Glutamatergic neuron (in vitro differentiated cells): ENCODE results near the gene HOXD13. TPM values are rescaled to one million over a fixed set of nuclear protein-coding genes. Genes with fewer than 3 reads are reported as not detected.

ENCODE experiments used
- DNase-seq: peaks from one replicate; pipeline ENCODE4 v3.0.0; 2022
- H3K27ac Mint-ChIP-seq: one replicate; pipeline ENCODE4 v1.8.0; 2020; ENCODE audit warnings: mild to moderate bottlenecking, mixed read lengths, inconsistent platforms; ENCODE audit not compliant: unreplicated experiment
- H3K27me3 Mint-ChIP-seq: one replicate; pipeline ENCODE4 v1.8.0; 2020; ENCODE audit warnings: mild to moderate bottlenecking, moderate library complexity, mixed read lengths, inconsistent platforms; ENCODE audit not compliant: unreplicated experiment
- H3K36me3 Mint-ChIP-seq: one replicate; pipeline ENCODE4 v1.8.0; 2020; ENCODE audit warnings: mild to moderate bottlenecking, mixed read lengths, inconsistent platforms; ENCODE audit not compliant: unreplicated experiment
- H3K4me1 Mint-ChIP-seq: one replicate; pipeline ENCODE4 v1.8.0; 2020; ENCODE audit warnings: mild to moderate bottlenecking, low read depth, mixed read lengths, inconsistent platforms; ENCODE audit not compliant: unreplicated experiment
- H3K4me3 Mint-ChIP-seq: one replicate; pipeline ENCODE4 v1.8.0; 2020; ENCODE audit warnings: mild to moderate bottlenecking, mixed read lengths, inconsistent platforms; ENCODE audit not compliant: unreplicated experiment
- H3K9me3 Mint-ChIP-seq: one replicate; pipeline ENCODE4 v1.8.0; 2020; ENCODE audit warnings: mild to moderate bottlenecking, moderate library complexity, mixed read lengths, inconsistent platforms; ENCODE audit not compliant: unreplicated experiment
- CTCF ChIP-seq: fragments of 200-600 bp; sonication (generic); IDR thresholded peaks from one replicate; pipeline ENCODE4 v1.5.0; 2021; ENCODE audit not compliant: partially characterized antibody, unreplicated experiment
- total RNA-seq: library from RNA; stranded (reverse); fragmentation: NEBNext Ultra II Directional; extraction: Animal tissue kit (Norgen Biotek cat#: 25700); gene quantifications from one replicate; pipeline ENCODE4 v1.2.1, GENCODE V29; 2021; ENCODE audit not compliant: unreplicated experiment

The HOXD13 gene
- total RNA-seq, 1 donor from 2014 or later: 0.17 TPM

DNA sequence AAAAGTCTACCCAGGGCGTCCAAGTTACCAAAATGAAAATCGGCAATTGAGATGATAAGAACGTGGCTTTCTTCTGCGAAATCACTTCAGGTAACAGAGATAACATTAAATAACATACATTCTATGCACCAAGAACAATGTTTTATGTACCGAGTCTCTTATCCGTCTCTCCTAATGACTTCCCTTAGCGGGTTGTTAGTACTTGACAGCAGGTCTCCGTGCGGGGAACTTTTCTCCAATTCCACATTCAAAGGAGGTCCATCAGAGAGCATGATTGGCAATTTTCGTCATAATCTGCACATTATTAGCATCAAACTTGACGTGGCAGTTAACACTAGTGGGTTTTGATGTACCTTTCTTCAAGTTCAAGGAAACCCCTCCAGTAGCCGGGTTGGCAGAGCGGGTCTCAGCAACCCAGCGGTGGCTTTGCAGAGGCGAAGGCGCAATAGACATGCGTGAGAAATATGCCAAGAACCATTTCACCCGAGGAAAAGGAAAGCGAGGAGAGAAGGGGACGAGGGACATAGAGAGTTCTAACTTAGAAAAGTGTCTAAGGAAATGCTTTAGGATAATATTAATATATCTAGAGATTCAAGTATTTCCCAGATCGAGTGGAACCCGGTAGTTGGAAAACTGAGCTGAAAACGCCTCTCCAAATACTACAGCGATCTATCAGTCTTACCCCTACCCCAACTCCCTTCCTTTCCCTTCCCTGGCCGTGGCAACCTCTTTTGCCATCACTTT, 13.8 kb upstream of the HOXD13 start:
- Mint-ChIP-seq H3K27ac (peak overlapping the region; percentile 94), H3K4me3 (peak overlapping the region; percentile 99), H3K4me1 (peaks cover 23% of the 10 kb centered on the region), H3K27me3 (peaks cover 35% of the 10 kb centered on the region), H3K9me3 (peaks cover 26% of the 10 kb centered on the region), H3K36me3 (no peaks in the 10 kb centered on the region)
- no peak for DNase-seq
- TF ChIP-seq CTCF: no peak

DNA sequence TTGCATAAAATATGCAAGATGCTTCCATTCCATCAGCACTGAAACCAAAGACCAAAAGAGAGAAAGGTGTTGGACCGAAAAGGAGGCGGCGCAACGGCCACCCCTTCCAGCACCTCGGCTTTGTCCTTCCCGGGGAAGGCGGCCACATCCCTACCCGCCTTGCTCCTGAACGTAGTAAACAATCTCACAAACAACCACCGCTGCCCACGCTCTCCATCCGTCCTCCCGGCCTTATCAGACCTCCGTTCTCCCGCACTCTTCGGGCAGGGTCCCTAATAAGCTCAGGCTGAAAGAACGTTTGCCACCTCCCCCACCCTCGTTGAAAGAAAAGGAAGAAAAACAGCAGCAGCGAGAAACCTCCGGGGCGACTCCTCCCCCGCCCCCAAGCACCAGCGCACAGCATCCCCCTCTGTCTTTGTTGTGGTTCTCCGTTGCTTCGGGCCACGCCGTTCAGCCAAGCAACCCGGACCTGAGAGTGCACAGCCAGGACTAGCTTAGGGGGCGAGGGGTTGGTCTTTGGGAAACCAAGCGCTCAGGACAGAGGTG, 13.2 kb upstream of the HOXD13 start:
- Mint-ChIP-seq H3K27ac (peak overlapping the region; percentile 94), H3K9me3 (peaks cover 31% of the 10 kb centered on the region), H3K4me3 (peak overlapping the region; percentile 99), H3K36me3 (no peaks in the 10 kb centered on the region), H3K4me1 (peaks cover 23% of the 10 kb centered on the region), H3K27me3 (peaks cover 37% of the 10 kb centered on the region)
- no peak for TF ChIP-seq CTCF
- DNase-seq: peak; percentile 56

- H3K4me3 Mint-ChIP-seq: peak overlapping the region; percentile 99
- H3K27ac Mint-ChIP-seq: no peak overlapping the region
- peaks cover 42% of the 10 kb centered on the region for H3K27me3 Mint-ChIP-seq
- H3K36me3 Mint-ChIP-seq: no peaks in the 10 kb centered on the region
- peak; percentile 99 for TF ChIP-seq CTCF
- peaks cover 33% of the 10 kb centered on the region for H3K9me3 Mint-ChIP-seq
- peak; percentile 94 for DNase-seq
- peaks cover 25% of the 10 kb centered on the region for H3K4me1 Mint-ChIP-seq
These were observed 12.5 kb upstream of the HOXD13 start for GRCh38 chr2:176079831-176080539.

DNA sequence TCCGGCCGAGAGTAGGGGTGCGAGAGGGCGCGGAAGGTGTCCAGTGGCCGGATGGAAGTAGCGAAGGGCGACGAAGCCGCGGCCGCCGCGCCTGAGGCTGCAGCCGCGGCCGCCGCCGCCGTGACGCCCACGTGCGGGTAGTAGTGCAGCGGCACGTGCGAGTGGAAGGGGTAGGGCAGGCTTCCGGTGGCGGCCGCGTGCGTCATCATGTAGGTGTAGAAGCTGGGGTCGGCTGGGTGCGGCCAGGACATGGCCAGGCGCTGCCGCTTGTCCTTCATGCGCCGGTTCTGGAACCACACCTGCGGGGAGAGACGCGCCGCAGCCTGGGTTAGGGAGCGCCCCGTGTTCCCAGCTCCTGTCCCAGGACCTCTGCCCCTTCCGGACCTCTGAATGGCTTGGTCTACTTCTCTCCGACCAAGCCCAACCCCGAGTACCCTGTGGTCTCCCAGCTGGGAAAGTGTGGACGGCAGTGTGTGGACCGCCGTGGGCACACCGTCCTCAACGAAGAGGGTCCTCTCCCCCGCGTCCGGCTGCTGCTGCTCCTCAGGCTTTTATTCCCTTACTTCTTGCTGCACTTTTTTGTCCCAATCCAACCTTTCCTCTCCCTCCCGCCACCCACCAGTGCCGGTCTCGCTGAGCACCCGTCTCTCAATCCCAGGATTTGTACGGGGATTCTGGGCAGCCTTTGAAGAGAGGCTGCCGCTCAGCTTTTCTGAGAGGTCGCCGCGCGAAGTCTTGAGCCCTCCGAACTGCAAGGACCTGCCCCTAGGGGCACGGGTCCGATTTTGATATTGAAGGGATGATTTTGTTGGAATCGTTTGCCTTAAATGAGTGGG, 11.8 kb upstream of the HOXD13 start:
- TF ChIP-seq CTCF: no peak
- Mint-ChIP-seq H3K4me3 (peak overlapping the region; percentile 82), H3K9me3 (peaks cover 30% of the 10 kb centered on the region), H3K4me1 (peaks cover 26% of the 10 kb centered on the region), H3K27me3 (peaks cover 43% of the 10 kb centered on the region), H3K27ac (no peak overlapping the region), H3K36me3 (no peaks in the 10 kb centered on the region)
- peak; percentile 56 for DNase-seq
